Activated CD4-positive, CD25-positive, alpha-beta regulatory T cell treated with anti-CD3 and anti-CD28 coated beads, Interleukin-2, amount 50 U/mL, for 16 hours (primary cell): ENCODE measurements around the gene EDEM2.
"Not testable (repeated sequence)": the region's sequence is repeated elsewhere in the genome, so short reads cannot be mapped to it uniquely, and the experiment has no call there.

Source experiments
- DNase-seq: peaks from one replicate; pipeline ENCODE4 v3.0.0-alpha.2; 2020; ENCODE audit warnings: low read depth, low spot score

Gene EDEM2, protein sequence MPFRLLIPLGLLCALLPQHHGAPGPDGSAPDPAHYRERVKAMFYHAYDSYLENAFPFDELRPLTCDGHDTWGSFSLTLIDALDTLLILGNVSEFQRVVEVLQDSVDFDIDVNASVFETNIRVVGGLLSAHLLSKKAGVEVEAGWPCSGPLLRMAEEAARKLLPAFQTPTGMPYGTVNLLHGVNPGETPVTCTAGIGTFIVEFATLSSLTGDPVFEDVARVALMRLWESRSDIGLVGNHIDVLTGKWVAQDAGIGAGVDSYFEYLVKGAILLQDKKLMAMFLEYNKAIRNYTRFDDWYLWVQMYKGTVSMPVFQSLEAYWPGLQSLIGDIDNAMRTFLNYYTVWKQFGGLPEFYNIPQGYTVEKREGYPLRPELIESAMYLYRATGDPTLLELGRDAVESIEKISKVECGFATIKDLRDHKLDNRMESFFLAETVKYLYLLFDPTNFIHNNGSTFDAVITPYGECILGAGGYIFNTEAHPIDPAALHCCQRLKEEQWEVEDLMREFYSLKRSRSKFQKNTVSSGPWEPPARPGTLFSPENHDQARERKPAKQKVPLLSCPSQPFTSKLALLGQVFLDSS

DNA sequence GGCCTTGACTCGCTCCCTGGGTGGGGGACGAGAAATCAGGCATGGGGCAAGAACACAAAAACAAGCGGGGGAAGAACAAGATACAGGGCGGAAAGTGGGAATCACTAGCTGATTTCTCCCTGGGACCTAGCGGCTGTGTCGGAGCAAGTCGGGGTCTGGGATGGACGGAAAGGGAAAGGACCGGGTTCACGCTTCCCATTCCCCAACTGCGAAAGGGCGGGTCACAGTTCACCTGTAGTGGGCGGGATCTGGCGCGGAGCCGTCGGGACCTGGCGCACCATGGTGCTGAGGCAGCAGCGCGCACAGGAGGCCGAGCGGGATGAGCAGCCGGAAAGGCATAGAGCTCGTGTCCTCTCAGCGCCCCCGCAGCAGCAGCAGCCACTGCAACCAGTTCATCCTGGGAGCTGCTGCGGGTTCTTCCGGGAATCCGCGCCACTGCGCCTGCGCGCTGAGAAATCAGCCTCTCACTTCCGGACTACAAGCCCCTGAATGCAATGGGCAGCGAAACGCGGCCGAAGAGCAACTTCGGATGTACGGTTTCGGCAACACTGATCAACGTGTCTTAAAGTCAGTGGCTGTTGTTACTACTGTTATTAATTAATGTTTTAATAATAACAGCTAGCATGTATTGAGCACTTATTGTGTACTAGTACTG is at the start of gene EDEM2:
EDEM2 (minus strand) TSS at position 417 of the 655 bp plus-strand sequence; CDS start at position 339, 78 bp downstream.
- DNase-seq: peak; percentile 87

DNA sequence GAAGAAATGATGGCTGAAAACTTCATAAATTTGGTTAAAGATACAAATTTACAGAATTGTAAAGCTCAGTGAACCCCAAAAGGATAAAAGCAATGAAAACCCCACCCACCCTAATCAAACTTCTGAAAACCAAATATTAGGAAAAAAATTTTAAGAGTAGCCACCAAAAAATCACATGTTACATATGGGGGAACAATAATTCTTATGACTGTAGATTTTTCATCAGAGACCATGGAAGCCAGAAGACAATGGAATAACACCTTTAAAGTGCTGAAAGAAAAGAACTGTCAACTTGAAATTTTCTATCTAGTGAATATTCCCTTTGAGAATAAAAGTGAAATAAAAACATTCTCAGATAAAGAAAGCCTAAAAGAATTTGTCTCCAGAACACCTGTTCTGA is 49.2 kb upstream of the EDEM2 start:
- no peak for DNase-seq

DNA sequence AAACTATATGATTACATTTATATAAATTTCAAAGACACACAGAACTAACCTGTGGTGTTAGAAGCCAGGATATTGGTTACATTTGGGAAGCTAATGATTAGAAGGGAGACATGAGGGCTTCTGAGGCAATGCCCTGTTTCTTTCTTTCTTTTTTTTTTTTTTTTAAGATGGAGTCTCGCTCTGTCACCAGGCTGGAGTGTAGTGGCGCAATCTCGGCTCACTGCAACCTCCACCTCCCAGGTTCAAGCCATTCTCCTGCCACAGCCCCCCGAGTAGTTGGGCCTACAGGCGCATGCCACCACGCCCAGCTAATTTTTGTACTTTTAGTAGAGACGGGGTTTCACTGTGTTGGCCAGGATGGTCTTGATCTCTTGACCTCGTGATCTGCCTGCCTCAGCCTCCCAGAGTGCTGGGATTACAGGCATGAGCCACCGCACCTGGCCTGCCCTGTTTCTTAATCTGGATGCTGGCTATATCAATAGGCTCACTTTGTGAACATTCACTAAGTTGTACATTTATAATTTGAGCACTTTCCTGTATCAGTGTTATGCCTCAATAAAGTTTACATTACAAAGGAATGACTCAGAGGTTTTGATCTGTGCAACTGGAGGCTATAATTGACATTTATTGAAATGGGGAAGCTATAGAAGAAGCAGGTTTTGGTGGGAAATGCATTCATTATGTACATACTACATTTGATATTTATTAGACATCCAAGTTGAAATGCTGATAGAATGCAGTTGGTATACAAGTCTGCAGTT is 46.1 kb upstream of the EDEM2 start:
- DNase-seq: not testable (repeated sequence)

DNA sequence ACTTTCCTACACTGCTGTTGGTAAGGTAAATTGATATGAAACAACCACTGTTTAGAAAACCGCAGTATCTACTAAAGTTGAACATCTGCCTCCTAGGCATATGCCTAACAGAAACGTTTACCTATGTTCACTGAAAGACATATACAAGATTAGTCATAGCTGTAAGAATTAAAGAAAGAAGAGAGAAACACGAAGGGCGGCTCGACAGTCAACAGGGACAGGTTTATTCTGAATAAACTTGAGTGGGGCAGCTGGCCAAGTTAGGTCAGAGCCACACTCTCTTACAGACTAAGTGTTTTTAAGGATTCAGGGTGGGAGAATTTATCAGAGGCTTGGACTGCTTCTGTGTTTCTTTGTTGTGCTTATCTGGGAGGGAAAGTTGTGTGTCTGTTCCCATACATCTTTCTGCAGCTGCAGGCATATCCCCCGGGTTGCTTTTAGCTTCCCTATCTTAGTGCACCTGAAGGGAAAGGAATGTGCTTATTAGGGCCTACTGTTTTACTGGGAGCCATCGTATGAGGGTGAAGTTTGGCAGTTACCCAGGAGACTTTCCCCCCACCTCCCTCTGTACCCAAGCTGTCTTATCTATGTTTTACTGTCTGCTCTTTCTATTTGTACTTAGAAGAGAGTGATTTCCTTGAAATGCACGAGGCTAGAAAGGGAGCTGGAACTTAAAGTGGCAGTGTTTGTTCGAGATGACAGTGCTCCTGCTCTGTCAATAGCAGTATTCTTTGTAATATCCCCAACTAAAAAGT is 45.2 kb upstream of the EDEM2 start:
- no peak for DNase-seq

DNA sequence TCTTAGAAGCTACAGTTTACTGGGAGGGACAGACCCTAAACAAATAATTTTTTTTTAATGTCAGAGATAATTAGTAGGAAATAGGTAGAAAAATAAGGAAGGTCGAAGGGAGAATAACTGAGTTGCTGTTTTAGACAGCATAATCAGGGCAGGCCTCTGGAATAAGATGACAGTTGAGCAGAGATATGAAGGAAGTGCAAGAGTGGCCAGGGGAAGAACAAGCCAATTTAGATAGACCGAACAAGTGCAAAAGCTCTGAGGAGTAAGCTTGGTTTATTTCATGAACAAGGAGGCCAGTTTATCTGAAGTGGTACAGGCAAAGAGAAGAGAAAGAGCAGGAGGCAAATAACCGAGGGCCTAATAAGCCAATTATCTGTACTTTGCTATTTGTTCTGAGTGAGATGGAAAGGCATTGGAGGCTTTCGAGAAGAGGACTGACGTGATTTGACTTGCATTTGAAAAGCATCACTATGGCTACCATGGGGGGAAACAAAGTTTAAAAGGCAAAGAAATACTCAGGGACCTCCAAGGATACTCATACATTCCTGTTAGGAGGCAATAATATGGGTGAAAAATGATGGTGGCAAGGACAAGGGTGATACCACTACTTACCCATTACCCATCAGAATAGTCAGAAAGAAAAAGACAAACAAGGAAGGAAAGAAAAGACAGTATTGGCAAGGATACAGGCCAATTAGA is 44.4 kb upstream of the EDEM2 start:
- no peak for DNase-seq

DNA sequence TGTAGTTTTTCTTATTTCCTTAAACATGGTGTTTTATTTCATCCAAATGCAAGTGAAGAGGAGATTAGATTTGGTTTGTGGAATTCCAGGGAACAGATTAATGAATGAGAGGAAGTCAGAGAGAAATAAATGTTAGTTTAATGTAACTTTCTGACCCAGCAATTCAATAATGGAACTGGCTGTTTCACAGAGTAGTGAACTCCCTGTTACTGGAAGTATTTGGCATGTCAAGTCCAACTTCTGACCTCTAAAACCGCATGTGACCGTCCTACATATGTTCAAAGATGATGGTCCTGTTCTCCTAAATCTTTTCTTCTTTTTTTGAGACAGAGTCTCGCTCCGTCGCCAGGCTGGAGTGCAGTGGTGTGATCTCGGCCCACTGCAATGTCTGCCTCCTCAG is 43.4 kb upstream of the EDEM2 start:
- no peak for DNase-seq

DNA sequence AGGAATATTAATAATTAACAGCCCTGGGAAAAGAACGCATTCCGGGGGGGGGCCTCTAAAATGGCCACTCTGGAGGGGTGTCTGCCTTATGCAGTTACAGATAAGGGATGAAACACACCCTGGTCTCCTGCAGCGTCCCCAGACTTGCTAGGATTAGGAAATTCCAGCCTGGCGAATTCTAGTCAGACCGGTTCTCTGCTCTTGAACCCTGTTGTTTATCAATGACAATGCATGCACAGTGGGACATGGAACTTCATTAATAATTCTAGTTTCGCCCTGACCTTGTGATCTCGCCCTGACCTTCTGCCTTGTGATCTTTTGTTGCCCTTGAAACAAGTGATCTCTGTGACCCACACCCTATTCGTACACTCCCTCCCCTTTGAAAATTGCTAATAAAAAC is 42.1 kb upstream of the EDEM2 start:
- not testable (repeated sequence) for DNase-seq

DNA sequence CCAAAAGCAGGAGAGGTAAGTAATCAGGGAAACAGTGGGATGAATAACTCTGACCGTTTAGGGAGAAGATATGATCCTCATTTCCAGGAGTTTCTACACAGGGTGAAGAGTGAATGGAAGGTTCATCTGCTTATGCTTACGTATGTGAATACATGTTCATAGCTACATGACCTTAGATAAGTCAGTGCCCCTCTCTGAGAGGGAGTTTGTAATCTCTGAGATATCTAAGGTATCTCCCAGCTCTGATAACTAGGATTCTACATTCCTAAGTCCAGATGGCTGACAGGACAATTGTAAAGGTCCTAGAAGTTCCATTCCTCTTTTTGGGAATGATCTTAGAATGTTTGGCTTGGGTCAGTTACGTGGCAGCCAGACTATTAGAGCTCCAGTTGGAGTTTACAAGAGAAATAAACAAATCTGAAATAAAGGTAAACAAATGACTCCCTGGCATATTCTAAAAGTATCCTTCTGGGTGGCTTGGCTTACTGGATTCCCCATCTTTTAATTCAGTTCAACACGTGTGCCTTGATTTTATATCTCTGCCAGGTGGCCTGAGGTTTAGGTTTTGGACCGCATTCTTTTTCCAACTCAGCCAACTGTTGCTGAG is 40.6 kb upstream of the EDEM2 start:
- DNase-seq: no peak

DNA sequence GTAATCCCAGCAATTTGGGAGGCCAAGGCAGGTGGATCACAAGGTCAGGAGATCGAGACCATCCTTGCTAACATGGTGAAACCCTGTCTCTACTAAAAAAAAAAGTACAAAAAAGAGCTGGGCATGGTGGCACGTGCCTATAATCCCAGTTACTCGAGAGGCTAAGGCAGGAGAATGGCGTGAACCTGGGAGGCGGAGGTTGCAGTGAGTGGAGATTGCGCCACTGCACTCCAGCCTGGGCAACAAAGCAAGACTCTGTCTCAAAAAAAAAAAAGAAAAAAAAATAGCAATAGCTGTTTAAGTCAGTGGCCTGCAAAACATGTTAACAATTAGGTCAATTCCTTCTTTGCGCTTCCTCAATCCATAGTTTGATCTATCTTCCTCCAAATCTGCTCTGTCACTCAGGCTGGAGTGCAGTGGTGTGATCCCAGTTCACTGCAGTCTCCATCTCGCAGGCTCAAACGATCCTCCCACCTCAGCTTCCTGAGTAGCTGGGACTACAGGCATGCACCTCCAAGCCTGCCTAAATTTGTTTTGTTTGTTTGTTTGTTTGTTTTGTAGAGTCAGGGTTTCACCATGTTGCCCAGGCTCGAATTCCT is 39.7 kb upstream of the EDEM2 start:
- not testable (repeated sequence) for DNase-seq

DNA sequence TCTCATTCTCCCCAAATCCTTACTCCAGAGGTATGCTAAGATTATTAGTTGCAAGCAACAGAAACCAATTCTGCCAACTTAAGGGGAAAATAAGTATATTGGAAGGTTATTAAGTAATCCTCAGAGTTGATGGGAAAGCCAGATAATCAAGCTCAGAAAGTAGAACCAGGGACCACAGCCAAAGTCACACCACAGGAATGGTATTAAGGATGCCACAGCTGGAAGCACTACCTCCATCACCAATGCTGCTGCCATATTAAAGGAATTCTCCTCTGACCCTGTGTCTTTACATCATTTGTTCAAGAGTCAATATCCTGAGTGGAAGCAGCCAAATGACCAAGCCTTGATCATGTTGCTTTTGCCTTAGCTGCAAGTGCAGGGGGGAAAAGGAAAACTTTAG is 34.6 kb upstream of the EDEM2 start:
- DNase-seq: no peak

DNA sequence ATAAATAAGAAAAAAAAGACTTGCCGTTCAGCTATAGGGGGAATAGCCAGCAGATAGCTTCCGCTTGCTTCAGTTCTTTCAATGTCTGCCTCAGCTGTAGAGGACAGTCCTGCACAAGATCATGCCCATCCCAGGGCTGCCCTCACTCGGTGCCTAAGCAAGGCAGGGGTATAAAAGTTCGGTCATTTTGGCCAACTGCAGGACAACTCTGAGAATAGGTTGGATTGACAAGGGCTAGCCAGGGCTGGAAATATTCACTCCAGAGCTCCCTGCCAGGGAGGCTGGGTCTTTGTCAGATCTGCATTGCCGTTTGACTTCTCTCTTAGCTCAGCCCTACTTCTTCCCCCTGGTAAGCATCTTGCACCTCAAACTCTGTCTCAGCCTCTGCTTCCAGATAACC is 33.1 kb upstream of the EDEM2 start:
- no peak for DNase-seq

DNA sequence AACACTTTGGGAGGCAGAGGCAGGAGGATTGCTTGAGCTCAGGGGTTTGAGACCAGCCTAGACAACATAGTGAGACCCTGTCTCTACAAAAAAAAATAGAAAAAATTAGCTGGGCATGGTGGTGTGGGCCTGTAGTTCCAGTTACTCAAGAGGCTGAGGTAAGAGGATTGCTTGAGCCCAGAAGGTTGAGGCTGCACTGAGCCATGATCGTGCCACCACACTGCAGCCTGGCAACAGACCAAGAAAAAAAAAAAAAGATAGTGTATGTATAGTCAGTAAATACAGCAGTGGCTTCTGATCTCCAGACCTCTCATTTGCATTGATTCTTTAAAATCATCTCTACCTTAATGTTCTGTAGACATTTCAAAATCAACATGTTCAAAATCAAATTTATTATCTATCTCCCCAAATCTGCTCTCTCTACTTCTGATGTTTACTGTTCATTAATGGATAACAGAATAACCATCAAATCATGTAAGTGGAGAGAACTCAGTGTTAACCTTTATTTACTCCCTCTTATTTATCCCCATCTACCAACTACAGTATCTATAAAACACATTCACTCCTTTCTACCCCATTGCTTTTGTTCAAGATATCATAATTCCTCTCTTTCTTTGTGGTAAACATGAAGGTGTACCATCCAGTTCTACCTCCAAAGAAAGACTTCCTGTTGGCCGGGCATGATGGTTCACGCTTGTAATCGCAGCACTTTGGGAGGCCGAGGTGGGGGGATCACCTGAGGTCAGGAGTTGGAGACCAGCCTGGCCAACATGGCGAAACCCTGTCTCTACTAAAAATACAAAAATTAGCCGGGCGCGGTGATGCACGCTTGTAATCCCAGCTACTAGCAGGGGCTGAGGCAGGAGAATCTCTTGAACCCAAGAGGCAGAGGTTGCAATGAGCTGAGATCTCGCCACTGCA is 32.4 kb upstream of the EDEM2 start:
- DNase-seq: no peak

DNA sequence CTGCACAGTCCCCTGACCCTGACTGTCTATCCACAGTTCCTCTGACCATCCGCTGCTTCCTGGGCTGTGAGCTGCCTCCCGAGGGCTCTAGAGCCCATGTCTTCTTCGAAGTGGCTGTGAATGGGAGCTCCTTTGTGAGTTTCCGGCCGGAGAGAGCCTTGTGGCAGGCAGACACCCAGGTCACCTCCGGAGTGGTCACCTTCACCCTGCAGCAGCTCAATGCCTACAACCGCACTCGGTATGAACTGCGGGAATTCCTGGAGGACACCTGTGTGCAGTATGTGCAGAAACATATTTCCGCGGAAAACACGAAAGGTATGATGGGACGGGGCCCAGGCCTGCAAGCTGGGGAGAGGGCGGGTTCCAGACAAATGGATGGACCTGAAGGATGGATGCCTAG is 29.0 kb upstream of the EDEM2 start:
- DNase-seq: no peak

DNA sequence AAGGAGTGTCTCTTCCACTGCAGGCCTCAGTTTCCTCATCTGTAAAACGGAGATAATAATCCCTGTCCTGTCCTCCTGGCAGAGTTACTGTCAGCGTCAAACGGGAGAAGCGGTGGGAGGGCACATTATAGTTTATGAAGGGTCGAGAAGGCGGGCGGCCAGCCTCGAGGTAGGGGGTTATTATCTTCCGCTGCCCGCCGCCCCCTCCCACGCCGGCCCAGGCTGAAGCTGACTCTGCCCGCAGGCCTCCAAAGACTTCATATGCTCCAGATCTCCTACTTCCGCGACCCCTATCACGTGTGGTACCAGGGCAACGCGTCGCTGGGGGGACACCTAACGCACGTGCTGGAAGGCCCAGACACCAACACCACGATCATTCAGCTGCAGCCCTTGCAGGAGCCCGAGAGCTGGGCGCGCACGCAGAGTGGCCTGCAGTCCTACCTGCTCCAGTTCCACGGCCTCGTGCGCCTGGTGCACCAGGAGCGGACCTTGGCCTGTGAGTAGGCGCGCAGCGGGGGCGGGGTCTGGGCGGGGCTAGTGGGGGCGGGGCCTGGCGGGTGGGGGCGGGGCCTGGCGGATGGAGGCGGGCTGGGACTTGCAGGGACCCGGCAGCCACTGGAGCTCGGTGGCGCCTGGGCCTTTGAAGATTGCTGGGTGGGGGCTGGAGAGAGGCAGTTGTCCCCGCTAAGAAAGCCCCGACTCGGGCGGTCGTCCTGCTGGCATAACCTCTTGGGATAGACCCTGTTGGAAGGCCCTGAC is 27.5 kb upstream of the EDEM2 start:
- no peak for DNase-seq

DNA sequence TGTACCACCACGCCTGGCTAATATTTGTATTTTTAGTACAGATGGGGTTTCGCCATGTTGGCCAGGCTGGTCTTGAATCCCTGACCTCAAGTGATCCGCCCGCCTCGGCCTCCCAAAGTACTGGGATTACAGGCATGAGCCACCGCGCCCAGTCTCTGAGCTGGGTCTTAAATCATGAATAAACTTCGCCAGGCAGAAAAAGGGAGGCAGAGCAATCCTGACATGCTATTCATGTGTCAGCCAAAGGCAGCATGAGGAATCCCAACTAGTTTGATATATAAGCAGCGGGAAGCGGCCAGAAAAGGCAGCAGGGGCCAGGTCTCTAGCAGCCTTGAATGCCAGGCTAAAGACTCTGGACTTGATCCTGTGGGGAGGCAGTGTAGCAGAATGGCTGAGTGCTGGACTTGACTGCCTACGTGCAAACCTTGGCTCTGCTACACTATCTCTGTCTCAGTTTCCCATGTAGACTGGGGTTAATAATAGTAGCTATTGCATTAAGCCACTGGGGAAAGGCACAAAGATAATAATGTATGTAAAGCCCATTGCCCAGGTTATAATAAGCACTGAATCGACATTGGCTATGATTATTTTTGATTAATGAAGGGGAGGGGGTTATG is 26.5 kb upstream of the EDEM2 start:
- DNase-seq: no peak

DNA sequence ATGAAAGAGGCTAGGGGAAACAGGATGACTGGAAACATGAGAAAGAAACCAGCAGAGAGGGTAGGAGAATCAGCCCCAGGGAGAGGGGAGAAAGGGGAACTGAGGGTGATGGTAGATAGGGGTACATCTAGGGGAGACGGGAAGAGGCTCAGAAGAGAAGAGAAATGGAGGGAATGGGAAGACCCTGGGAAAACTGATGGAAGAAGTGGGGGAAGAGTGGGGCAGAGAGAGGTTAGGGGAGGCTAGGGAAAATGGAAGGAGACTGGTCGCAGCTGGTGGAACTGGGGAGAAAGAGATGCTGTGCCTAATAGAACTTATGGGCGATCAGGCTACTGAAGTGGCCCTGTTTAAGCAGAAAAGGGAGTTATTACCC is 25.3 kb upstream of the EDEM2 start:
- no peak for DNase-seq

DNA sequence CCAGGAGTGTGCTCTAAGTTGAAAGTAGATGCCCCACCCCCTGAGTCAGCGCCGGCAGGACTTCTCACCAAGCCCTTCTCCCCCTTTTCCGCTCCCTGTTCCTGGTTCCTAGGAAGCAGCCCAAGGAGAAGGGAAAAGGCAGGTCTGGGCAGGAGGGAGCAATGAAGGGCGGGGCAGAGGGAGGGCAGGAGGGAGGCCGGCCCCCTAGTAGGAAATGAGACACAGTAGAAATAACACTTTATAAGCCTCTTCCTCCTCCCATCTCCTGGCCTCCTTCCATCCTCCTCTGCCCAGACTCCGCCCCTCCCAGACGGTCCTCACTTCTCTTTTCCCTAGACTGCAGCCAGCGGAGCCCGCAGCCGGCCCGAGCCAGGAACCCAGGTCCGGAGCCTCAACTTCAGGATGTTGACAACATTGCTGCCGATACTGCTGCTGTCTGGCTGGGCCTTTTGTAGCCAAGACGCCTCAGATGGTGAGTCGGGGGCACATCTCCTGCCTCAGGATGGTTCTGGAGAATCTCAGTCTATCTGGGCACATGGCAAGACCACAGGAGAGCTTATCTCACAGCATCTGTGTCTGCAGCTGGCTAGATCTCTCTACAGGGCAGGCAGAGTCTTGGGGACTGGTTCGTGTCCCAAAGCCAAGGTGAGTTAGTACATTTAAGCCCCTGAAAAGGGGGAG is 24.8 kb upstream of the EDEM2 start, which contains the start of gene PROCR:
PROCR (plus strand) TSS at position 320 of the 681 bp plus-strand sequence; CDS start at position 403, 83 bp downstream.
- DNase-seq: no peak
